Measurements from ENCODE around the gene CLEC17A.

CLEC17A gene

GRCh38 chr19:14555918-14556661, 26.8 kb upstream of the CLEC17A start:
- no peak overlapping the region for H3K4me3 ChIP-seq (replicated peaks; ENCODE audit: insufficient read depth, low read length)
- H3K27ac ChIP-seq (replicated peaks): no peak overlapping the region
- TF ChIP-seq POLR2AphosphoS5 (IDR thresholded peaks at IDR 0.05; ENCODE audit: low read depth): no peak
- TF ChIP-seq SPI1 (IDR thresholded peaks at IDR 0.05; ENCODE audit: borderline replicate concordance, low read depth): no peak
- H3K27me3 ChIP-seq (ENCODE audit: insufficient read depth, poor library complexity, severe bottlenecking): no peaks in the 10 kb centered on the region
- no peak for DNase-seq (ENCODE audit: low read depth in 1 of 2, low spot score in 1 of 2)

DNA sequence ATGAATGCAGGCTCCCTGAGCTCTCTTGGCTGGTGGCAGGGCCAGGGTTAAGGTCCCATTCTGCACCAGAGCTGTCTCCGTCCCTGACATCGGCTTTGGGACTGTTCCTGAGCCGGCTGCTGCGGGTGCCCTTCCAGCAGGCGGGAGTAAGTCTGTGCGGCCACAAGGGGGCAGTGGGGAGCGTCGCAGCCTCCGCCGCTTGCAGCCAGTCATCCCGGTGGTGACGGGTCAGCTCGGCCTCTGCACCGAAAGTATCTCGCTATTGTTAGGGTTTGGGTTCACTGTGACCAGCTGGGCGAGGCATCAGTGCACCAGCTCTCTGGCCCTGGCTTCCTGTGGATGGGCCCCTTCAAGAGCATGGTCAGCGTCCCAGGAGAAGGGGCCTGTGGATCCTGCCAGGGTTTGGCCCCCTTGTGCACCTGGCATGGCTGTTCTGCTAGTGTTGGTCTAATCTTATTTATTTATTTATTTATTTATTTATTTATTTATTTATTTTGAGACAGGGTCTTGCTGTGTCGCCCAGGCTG, 26.2 kb upstream of the CLEC17A start:
- H3K27ac ChIP-seq (replicated peaks): no peak overlapping the region
- H3K4me3 ChIP-seq (replicated peaks; ENCODE audit: insufficient read depth, low read length): no peak overlapping the region
- DNase-seq (ENCODE audit: low read depth in 1 of 2, low spot score in 1 of 2): peak; percentile 65 to 75
- no peaks in the 10 kb centered on the region for H3K27me3 ChIP-seq (ENCODE audit: insufficient read depth, poor library complexity, severe bottlenecking)
- no peak for TF ChIP-seq GABPA (IDR thresholded peaks at IDR 0.05; ENCODE audit: low read depth)
- TF ChIP-seq CTCF (IDR thresholded peaks at IDR 0.05; ENCODE audit: insufficient read depth, low read length): peak; percentile 85

- DNase-seq (ENCODE audit: low read depth in 1 of 2, low spot score in 1 of 2): no peak
- Histone ChIP-seq H3K4me3 (replicated peaks; ENCODE audit: insufficient read depth, low read length) (no peak overlapping the region), H3K27ac (replicated peaks) (no peak overlapping the region), H3K27me3 (ENCODE audit: insufficient read depth, poor library complexity, severe bottlenecking) (no peaks in the 10 kb centered on the region)
- TF ChIP-seq, protein P1, sequence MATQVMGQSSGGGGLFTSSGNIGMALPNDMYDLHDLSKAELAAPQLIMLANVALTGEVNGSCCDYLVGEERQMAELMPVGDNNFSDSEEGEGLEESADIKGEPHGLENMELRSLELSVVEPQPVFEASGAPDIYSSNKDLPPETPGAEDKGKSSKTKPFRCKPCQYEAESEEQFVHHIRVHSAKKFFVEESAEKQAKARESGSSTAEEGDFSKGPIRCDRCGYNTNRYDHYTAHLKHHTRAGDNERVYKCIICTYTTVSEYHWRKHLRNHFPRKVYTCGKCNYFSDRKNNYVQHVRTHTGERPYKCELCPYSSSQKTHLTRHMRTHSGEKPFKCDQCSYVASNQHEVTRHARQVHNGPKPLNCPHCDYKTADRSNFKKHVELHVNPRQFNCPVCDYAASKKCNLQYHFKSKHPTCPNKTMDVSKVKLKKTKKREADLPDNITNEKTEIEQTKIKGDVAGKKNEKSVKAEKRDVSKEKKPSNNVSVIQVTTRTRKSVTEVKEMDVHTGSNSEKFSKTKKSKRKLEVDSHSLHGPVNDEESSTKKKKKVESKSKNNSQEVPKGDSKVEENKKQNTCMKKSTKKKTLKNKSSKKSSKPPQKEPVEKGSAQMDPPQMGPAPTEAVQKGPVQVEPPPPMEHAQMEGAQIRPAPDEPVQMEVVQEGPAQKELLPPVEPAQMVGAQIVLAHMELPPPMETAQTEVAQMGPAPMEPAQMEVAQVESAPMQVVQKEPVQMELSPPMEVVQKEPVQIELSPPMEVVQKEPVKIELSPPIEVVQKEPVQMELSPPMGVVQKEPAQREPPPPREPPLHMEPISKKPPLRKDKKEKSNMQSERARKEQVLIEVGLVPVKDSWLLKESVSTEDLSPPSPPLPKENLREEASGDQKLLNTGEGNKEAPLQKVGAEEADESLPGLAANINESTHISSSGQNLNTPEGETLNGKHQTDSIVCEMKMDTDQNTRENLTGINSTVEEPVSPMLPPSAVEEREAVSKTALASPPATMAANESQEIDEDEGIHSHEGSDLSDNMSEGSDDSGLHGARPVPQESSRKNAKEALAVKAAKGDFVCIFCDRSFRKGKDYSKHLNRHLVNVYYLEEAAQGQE (IDR thresholded peaks at IDR 0.05; ENCODE audit: insufficient replicate concordance, low read depth): no peak
- TF ChIP-seq POLR2AphosphoS5 (IDR thresholded peaks at IDR 0.05; ENCODE audit: low read depth) (no peak), SPI1 (IDR thresholded peaks at IDR 0.05; ENCODE audit: borderline replicate concordance, low read depth) (no peak), GABPA (IDR thresholded peaks at IDR 0.05; ENCODE audit: low read depth) (no peak), CTCF (IDR thresholded peaks at IDR 0.05; ENCODE audit: insufficient read depth, low read length) (no peak)
Observed at GRCh38 chr19:14558370-14559066, 24.4 kb upstream of the CLEC17A start.

- DNase-seq (ENCODE audit: low read depth in 1 of 2, low spot score in 1 of 2): no peak
- Histone ChIP-seq H3K27ac (replicated peaks) (no peak overlapping the region), H3K27me3 (ENCODE audit: insufficient read depth, poor library complexity, severe bottlenecking) (no peaks in the 10 kb centered on the region), H3K4me3 (replicated peaks; ENCODE audit: insufficient read depth, low read length) (no peak overlapping the region)
- TF ChIP-seq SPI1 (IDR thresholded peaks at IDR 0.05; ENCODE audit: borderline replicate concordance, low read depth) (no peak), GABPA (IDR thresholded peaks at IDR 0.05; ENCODE audit: low read depth) (no peak), POLR2AphosphoS5 (IDR thresholded peaks at IDR 0.05; ENCODE audit: low read depth) (no peak), CTCF (IDR thresholded peaks at IDR 0.05; ENCODE audit: insufficient read depth, low read length) (no peak)
- TF ChIP-seq, protein P1 (IDR thresholded peaks at IDR 0.05; ENCODE audit: insufficient replicate concordance, low read depth): no peak
Observed at GRCh38 chr19:14559916-14560775, 22.7 kb upstream of the CLEC17A start.

Data from HL-60 (cell line).